GM12874 (cell line): ENCODE data around the gene GRAMD4.

Experiments
- CTCF ChIP-seq: IDR thresholded peaks from 2 replicates; pipeline ENCODE4 v1.5.1; 2011; ENCODE audit warnings: low read depth, mild to moderate bottlenecking, control low read depth, low read length, moderate library complexity; ENCODE audit not compliant: insufficient read depth

The GRAMD4 gene

GRCh38 chr22:46688949-46689348 lies 68.8 kb downstream of the GRAMD4 start:
- no peak for TF ChIP-seq CTCF

GRCh38 chr22:46690146-46690545 lies 70.0 kb downstream of the GRAMD4 start:
- no peak for TF ChIP-seq CTCF

GRCh38 chr22:46691571-46691970 lies 71.4 kb downstream of the GRAMD4 start:
- no peak for TF ChIP-seq CTCF

- no peak for TF ChIP-seq CTCF
These were observed 73.6 kb downstream of the GRAMD4 start for GRCh38 chr22:46693634-46694415.

GRCh38 chr22:46694416-46695170 lies 74.4 kb downstream of the GRAMD4 start:
- no peak for TF ChIP-seq CTCF

- no peak for TF ChIP-seq CTCF
These were observed 75.4 kb downstream of the GRAMD4 start for GRCh38 chr22:46695346-46696228.

- no peak for TF ChIP-seq CTCF
These were observed 76.0 kb downstream of the GRAMD4 start for GRCh38 chr22:46696229-46696518.
